B cell (primary cell): Measurements from ENCODE around the gene DGCR6L.
"Not testable (repeated sequence)": the region's sequence is repeated elsewhere in the genome, so short reads cannot be mapped to it uniquely, and the experiment has no call there.

Source experiments
- CTCF ChIP-seq: fragments of 200-600 bp; IDR thresholded peaks from one replicate; pipeline ENCODE4 v1.8.0; 2022; ENCODE audit warnings: antibody characterized with exemption, mild to moderate bottlenecking
- EZH2 ChIP-seq: IDR thresholded peaks from 2 replicates; pipeline ENCODE4 v1.6.1; 2012; ENCODE audit warnings: borderline replicate concordance, low read depth, mild to moderate bottlenecking, moderate library complexity, low read length; ENCODE audit not compliant: insufficient read depth, poor library complexity, severe bottlenecking

DNA sequence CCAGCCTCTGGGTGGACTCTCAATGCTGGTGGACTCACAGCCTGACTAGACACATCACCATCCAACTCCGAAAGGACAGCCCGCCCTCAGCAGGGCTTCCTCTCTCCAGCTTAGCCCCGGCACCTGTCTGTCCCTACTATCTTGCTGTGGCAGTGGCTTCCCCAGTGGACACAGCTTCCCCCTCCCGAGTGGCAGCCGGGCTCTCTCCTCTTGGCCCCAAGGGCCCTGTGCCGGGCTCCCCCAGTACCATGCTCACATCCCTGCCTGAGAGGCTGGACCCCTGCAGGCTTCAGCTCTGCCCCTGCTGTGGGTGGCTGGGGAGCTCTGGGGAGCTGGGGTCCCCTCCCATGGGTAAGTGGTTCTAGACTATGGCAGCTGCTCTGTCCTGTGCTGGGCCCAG lies 9.1 kb downstream of the DGCR6L start:
- TF ChIP-seq CTCF, EZH2: not testable (repeated sequence)
